Colonic mucosa (tissue), 4 donors: ENCODE results near the gene SPARC. TPM values are rescaled to one million over a fixed set of nuclear protein-coding genes. Genes with fewer than 3 reads are reported as not detected.
A peak's percentile ranks its signal among the peaks of the same experiment; 100 is the strongest.

Experiments used
- DNase-seq: peaks from one replicate; pipeline ENCODE4 v3.0.0-alpha.2; 2020
- H3K27ac ChIP-seq: fragments of 200-600 bp; one replicate; pipeline ENCODE4 v1.8.0; 2021
- H3K27me3 ChIP-seq: fragments of 200-600 bp; one replicate; pipeline ENCODE4 v1.8.0; 2021
- H3K36me3 ChIP-seq: fragments of 200-600 bp; one replicate; pipeline ENCODE4 v1.8.0; 2021
- H3K4me1 ChIP-seq: fragments of 200-600 bp; one replicate; pipeline ENCODE4 v1.8.0; 2021; ENCODE audit warnings: mild to moderate bottlenecking
- H3K4me3 ChIP-seq: fragments of 200-600 bp; one replicate; pipeline ENCODE4 v1.8.0; 2021
- H3K9ac ChIP-seq, 2 donors: one replicate each; pipeline ENCODE4 v1.7.0; 2013; ENCODE audit warnings: control low read depth in 2 of 2, low read depth in 2 of 2, low read length in 2 of 2
- H3K9me3 ChIP-seq: fragments of 200-600 bp; one replicate; pipeline ENCODE4 v1.8.0; 2021
- intact Hi-C: fragments of 100-400 bp; cut with DNase I; formaldehyde crosslinking; loops from one replicate; pipeline ENCODE4 v1.14.1; 2022
- total RNA-seq, 2 donors: library from RNA; stranded (reverse); fragmentation: NEBNext Ultra II Directional in 1 of 2; extraction: Animal tissue kit (Norgen Biotek cat#: 25700) in 1 of 2; gene quantifications; one replicate each; pipeline ENCODE4 v1.2.1, GENCODE V29; 2021
- TF ChIP-seq, protein P1 (sequence below): fragments of 200-600 bp; IDR thresholded peaks from one replicate; pipeline ENCODE4 v1.8.0; 2022; ENCODE audit warnings: antibody characterized with exemption, mild to moderate bottlenecking
- donor health status: healthy.
- donor health status: DM: no; HTN: no; CAD: no.
- donor health status: DM: no; HTN: no; CAD: no.

Gene SPARC
- total RNA-seq, 2 donors from 2014 or later: 107 to 258 TPM

DNA sequence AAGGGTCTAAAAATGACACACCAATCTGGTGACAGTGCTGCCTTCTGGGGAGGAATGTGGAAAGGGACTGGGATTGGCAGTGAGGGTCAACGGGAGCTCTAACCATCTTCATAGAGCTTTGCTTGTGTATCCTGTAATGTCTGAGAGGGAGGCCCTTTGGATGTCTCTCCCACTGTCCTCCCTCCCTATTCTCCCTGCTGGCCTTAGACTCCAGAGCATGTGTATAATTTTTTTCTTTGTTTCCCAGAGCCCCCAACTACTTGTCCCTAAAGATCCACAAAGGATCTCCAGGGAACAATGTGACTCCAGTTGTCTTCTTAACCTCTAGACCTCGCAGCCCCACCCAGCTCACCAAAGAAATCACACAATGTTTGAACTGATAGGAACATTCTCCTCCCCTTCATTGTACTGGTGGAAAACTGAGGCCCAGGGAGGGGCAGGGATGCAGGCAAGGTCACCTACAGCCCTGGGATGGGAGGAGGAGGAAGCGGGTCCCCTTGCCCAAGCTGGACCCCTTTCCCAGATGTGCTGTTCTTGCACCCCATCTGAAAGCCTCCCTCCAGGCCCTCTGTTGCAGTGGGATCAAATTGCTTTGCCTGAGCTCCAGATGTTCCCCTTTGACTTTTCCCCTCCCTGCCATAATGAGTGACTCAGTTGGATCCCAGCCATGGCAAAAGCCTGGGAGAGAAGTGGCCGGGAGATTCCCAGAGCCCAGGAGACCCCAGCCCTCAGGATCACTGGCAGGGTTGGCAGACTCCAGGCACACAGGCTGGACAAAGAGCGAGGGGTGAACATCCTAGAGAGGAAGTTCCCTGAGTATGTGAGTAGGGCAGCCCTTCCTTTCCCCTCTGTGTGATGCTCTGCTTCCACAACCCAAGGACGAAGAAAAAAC is 21.8 kb downstream of the SPARC start:
- Histone ChIP-seq H3K36me3 (no peaks in the 10 kb centered on the region), H3K9me3 (no peaks in the 10 kb centered on the region), H3K4me3 (no peak overlapping the region), H3K27ac (peak overlapping the region; percentile 13), H3K9ac (no peak overlapping the region), H3K4me1 (peaks cover 9% of the 10 kb centered on the region), H3K27me3 (no peaks in the 10 kb centered on the region)
- peak; percentile 34 for DNase-seq
- intact Hi-C loops: no loop called here
- TF ChIP-seq, protein P1, sequence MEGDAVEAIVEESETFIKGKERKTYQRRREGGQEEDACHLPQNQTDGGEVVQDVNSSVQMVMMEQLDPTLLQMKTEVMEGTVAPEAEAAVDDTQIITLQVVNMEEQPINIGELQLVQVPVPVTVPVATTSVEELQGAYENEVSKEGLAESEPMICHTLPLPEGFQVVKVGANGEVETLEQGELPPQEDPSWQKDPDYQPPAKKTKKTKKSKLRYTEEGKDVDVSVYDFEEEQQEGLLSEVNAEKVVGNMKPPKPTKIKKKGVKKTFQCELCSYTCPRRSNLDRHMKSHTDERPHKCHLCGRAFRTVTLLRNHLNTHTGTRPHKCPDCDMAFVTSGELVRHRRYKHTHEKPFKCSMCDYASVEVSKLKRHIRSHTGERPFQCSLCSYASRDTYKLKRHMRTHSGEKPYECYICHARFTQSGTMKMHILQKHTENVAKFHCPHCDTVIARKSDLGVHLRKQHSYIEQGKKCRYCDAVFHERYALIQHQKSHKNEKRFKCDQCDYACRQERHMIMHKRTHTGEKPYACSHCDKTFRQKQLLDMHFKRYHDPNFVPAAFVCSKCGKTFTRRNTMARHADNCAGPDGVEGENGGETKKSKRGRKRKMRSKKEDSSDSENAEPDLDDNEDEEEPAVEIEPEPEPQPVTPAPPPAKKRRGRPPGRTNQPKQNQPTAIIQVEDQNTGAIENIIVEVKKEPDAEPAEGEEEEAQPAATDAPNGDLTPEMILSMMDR: no peak

DNA sequence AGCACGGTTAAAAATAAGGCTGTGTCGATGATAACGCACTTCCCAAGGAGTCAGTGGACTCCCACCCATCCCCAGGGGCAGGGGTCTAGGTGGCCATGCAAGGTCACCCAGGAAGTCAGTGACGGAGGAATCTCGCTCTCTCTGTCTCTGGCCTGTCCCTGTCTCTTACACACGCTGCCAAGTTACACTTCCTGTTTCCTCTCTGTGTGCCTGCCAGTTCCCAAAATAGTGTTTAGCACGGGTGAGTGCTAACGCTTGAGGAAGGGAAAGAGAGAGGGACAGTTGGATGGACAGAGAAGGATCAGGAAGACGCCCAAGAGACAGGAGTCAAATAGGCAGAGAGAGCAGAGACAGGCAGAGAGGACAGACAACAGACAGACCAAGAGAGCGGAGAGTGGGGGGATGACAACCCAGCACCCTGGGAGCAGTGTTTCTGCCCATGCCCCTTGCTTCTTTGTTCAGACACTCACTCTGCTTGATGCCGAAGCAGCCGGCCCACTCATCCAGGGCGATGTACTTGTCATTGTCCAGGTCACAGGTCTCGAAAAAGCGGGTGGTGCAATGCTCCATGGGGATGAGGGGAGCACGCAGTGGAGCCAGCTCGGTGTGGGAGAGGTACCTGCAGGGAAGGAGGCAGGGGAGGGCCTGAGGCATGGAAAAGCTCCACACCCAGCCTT is 23.0 kb downstream of the SPARC start:
- Histone ChIP-seq H3K4me3 (no peak overlapping the region), H3K27ac (peak overlapping the region; percentile 8), H3K27me3 (no peaks in the 10 kb centered on the region), H3K9me3 (no peaks in the 10 kb centered on the region), H3K9ac (peak overlapping the region in 1 of 2 donors; percentile 38), H3K4me1 (peaks cover 5% of the 10 kb centered on the region), H3K36me3 (no peaks in the 10 kb centered on the region)
- intact Hi-C loops: no loop called here
- TF ChIP-seq, protein P1: no peak
- no peak for DNase-seq

DNA sequence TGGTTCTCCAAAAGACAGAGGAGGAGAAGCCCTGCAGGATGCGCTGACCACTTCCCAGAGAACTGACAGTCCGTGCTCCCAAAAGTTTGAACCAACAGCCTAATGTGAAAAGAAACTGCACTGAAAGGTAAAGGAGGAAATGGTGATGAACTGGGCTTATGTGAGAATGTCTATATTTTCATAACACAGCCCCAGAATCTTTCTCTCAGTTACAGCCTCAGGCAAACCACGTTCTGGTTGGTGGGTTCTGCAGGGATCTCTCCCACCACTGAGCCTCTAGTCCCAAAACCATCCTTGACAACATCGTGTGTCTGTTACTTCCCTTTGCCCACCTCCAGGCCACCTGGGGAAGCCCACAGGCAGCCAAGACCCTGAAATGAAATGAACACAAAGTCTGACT is 23.9 kb downstream of the SPARC start:
- no peak overlapping the region for H3K4me3 ChIP-seq
- no peak overlapping the region for H3K9ac ChIP-seq
- TF ChIP-seq, protein P1: no peak
- H3K9me3 ChIP-seq: no peaks in the 10 kb centered on the region
- H3K36me3 ChIP-seq: no peaks in the 10 kb centered on the region
- H3K27me3 ChIP-seq: no peaks in the 10 kb centered on the region
- DNase-seq: no peak
- no peak overlapping the region for H3K27ac ChIP-seq
- intact Hi-C loops: no loop called here
- peaks cover 5% of the 10 kb centered on the region for H3K4me1 ChIP-seq

DNA sequence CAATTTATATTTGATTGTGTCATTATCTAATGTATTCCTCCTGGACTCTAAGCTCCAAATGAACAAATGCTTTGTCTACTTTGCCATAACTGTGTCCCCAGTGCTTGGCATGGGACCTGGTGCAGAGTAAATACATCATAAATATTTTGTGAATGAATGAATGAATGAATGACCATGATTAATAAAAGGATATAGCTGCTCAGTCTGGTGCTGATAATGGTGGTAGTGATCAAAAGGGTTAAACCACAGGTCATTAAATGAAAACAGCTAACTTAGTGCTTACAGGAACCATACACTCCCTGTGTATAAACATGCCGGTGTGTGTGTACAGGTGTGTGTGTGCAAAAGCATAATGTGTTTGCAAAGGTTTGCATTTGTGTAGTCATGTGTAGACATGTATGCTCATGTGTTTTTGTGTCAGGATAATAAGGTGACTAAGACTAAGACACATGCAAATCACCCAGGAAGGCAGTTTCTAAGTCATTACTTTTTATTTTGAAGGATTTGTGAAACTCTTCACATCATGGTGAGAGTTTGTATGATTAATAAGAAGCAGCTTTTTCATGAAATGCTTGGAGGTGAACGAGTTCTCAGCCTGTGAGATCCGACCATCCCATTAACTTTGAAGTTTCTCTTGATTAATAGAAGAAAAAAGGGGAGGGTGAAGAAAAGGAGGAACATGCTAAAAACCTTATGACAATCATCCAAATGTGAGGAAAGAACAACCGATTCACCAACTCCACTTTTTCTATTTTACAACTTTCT is 24.6 kb downstream of the SPARC start:
- Histone ChIP-seq H3K36me3 (no peaks in the 10 kb centered on the region), H3K27ac (no peak overlapping the region), H3K4me1 (peaks cover 5% of the 10 kb centered on the region), H3K9ac (no peak overlapping the region), H3K27me3 (no peaks in the 10 kb centered on the region), H3K9me3 (no peaks in the 10 kb centered on the region), H3K4me3 (no peak overlapping the region)
- DNase-seq: no peak
- TF ChIP-seq, protein P1: no peak
- intact Hi-C loops: no loop called here
